ENCODE data around the gene PRMT9.

PRMT9 gene

DNA sequence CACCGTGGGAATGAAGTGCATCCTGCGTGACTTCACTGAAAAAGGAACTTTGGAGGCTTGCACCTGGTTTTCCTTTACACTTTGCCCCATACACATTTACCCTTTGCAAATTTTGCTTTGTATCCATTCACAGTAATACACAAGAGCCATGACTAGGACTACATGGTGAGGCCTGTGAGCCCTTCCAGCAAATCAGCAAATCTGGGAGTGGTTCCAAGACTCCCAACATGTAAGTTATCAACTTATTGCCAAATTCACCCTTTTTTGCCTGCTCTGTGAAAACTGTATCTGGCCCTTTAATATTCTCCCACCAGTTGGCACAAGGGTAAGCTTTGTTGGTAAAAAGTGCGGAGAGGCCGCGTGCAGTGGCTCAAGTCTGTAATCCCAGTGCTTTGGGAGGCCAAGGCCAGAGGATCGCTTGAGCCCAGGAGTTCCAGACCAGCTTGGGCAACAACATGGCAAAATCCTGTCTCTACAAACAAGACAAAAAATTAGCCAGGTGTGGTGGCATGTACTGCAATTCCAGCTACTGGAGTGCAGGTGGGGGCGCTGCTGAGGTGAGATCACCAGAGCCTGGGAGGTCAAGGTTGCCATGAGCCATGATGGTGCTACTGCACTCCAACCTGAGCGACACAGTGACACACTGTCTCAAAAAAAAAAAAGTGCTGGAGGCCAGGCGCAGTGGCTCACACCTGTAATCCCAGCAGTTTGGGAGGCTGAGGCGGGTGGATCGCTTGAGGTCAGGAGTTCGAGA, 5.0 kb downstream of the PRMT9 start:
- DNase-seq: no peak

DNA sequence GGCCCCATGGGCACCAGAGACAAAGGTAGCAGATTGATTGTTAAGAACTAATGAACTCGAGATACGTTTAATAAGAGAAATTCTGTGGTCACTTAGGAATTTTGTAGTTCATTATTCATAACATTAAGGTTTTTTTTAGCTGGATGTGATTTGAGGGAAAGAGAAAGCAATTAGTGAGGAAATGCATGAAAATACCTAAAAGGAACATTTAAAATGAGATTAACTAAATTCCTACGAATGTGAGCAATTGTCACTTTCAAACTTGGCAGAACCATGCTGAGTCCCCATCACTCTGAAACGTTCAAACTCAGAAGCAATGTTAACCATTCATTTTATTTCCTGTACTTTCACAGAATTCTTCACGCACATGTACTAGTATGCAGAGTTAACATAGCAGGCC, 5.9 kb downstream of the PRMT9 start:
- DNase-seq: no peak

DNA sequence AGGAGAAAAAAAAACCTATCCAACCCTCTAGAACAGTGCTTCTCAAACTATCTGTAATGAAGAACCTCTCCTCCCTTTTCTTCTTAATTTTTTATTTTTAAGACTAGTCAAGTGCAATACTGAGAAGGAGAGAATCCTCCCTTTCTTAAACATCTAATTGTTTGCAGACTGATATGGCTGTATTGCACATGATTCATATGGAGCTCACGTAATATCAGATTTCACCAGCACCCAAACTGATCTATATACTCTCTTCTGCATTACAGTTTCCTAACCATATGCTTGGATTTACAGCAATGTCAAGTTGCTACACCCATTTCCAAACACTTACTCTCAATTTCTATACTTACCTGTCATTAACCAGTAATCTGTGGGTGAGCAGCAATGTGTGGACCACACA, 9.5 kb downstream of the PRMT9 start:
- no peak for DNase-seq

DNA sequence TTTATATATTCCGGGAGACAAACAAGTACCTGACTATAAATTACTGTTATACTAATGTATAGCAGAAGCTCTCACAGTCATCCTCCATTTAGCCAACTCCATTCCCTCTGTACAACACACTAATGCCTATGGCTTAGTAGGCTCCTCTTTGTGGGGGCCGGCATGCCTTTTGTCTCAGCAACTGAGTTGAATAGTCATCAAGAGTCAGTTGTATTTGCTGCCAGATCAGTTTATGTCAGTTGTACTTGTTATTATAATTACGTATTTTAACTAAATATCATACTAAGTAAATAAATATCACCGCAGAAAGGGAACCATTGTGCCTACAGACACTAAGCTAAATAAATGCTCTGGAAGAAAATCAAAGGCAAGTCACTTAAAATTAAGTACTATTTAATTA, 9.9 kb downstream of the PRMT9 start:
- no peak for DNase-seq

DNA sequence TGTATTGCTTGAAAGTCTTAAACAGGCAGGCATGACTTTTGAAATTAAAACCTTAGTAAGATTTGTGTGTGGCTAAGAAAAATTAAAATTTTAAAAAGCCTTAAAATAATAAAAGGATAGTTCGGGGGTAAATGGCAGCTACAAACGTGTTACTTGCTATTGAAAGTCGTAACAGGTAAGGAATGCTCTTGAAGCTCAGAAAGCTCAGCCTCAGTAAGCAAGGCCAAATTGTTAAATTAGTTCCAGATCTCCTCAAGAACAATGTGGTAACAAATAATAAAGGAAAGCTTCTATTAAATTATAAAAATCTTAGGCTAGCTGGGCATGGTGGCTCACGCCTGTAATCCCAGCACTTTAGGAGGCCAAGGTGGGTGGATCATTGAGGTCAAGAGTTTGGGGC, 25.5 kb downstream of the PRMT9 start:
- DNase-seq: no peak

DNA sequence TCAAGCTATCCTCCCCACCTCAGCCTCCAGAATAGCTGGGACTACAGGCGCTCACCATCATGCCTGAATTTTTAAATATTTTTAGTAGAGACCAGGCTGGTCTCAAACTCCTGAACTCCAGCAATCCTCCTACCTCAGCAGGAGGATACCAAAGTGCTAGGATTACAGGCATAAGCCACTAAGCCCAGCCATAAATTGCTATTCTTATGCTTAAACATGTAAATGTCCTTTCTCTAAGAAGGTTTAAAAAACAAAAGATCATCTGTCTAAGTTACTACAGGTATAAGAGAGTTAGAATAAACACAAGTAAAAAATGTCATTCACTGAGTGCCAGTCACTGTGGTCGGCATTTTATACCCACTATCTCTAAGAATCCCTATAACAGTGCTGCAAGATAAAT, 28.3 kb downstream of the PRMT9 start:
- no peak for DNase-seq

DNA sequence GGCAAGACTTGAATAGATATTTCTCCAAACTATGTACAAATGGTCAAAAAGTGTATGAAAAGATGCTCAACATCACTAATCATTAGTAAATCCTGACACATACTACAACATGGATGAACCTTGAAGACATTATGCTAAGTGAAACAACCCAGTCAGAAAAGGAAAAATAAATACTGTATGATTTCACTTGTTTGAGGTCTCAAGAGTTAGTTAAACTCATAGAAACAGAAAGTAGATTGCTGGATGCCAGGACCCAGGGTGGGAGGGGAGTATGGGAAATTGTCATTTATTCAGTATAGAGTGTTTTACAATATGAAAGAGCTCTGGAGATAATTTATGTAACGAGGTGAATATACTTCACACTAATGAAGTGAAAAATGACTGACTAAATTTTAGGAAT, 32.4 kb downstream of the PRMT9 start:
- DNase-seq: no peak

DNA sequence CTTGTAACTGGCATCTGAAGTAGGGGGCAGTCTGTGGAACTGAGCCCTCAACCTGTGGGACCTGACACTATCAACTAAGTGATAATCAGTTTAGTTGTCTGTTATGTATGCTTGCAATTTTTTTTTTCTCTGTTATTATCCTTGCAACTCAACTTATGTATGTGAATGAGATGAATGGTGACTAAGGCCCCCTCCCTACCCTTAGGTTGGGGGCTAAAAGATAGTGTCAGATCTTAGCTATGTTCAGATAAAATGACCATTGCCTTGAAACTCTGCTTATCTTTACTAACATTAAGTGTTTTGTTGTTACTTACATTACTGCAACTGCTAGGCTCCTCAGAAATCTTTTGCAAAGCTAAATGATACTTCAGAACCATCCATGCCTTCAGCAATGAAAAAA, 35.3 kb downstream of the PRMT9 start:
- no peak for DNase-seq

DNA sequence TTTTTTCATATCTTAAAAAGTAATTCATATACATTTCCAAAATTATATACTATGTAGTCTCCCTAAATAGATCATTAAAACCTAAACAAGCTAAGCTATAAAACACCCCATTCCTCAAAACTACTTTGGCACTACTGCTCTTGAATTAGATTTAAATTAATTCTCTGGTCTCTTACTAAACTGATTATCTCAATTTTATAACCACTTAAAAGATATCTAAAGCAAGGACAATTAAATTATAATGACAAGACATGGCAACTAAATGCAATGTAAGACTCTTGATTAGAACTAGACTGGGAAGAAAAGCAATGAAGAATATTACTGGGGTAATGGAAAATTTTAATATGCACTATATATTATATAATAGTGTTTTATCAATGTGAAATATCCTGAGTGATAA, 38.9 kb downstream of the PRMT9 start:
- no peak for DNase-seq

DNA sequence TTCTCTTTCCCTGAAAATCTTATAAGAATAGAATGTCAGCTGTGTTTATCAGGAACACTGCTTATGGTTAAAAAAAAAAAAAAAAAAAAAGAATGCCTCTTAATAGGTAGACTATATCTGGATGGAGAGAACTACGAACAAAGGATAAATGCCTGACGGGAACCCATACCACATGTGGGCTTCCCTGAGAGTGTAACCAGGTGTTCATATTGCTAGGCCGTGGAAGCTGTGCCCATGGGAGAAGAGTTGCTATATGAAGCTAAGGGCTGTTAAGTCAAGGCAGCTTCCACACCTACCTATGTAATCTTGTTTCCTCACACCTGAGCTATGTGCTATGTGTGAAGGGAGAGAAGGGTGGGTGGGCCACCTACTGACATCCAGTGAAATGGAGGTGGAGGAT, 39.5 kb downstream of the PRMT9 start:
- DNase-seq: no peak

DNA sequence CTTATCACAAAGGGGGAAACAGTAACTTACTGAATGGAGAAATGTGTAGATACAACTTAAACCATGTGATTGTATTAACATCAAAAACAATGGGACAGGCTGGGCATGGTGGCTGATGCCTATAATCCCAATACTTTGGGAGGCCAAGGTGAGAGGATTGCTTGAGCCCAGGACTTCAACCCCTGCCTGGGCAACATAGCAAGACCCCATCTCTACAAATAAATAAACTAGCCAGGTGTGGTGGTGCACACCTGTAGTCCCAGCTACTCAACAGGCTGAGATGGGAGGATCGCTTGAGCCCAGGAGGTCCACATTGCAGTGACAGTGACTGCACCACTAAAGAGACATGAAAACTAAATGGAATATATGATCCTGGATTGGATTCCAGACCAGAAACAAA, 40.3 kb downstream of the PRMT9 start:
- no peak for DNase-seq

DNA sequence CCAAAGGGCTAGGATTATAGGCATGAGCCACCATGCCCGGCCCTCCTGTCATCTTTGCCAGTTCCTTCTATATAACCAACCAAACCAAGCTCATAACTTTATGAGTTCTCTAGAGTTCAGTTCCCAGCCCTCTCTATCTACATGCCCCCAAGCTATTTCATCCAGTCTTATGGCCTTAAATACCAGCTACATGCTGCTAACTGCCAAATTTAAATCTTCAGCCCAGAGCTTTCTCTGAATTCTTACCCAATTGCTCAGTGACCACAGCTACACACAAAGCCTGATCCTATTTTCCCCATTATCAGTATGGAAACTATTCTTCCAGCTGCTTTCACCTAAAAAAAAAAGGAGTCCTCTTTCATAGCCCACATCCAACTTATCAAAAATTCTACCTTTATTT, 43.6 kb downstream of the PRMT9 start:
- no peak for DNase-seq

DNA sequence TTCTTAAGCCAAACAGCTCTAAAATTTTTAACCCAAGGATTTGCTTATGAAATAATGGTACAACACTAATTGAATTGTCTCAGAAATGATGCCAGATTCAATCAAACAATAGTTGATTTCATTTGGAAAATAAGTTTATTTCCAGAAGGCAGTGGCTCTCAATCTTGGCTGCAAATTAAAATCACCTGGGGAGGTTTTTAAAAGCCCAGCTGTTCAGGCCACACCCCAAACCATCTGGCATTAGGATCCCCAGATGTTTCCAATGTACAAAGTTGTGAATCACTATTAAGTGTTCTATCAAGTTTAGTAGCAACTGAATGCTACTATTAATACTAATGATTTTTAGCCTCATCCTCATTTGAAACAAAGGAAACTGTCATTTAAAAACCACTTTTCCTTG, 44.6 kb downstream of the PRMT9 start:
- no peak for DNase-seq

DNA sequence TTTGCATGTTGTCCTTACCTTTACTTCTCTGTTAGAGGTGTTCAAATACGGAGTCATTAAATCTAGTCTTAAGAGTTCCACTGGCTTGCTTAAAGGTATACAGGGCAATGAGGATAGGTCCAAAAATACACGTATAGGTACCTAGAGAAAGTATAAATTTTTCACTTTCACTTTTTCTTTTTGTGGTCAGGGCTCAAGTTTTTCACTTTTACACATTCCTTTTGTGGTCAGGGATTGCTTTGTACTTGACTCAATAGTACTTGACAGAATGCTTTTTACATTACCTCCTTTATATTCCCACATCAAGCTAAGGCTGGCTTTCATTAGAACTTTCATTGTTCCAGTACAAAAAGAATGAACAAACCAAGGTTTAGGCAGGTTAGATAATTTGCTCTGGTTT, 45.0 kb downstream of the PRMT9 start:
- DNase-seq: no peak

DNA sequence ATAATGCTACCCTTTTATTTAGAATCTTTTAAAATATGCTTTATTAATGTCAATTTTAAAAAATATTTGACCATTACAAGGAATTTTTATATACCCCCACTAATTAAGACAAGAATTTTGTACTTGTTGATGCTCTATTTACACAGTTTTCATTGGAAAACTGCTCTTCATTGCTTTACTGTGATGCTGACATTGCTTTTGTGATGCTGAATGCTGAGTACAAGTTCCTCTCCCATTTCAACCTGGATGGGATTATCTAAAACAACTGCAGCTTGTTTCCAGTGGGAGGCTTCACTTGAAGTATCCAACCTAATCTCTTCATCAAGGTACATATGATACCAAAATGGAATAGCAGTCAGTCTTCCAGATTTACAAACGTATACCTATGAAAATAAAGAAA, 45.6 kb downstream of the PRMT9 start:
- no peak for DNase-seq

DNA sequence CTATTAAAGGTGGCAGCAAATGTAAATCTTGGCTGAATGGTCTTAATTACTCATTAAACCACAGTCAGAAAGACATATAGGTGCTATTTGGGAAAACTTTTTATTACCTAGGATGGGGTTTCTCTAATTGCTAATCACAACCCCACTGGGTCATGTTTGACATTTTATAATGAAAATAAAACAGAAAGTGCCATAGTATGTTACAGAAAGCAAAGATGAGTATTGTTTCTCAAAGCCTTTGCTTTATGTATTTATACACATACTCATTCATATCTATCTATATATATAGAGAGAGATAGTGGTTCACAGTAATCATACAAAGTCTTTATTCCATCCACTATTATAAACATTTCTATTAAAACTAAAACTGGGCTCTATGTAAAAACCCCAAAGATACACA, 48.6 kb downstream of the PRMT9 start:
- no peak for DNase-seq

DNA sequence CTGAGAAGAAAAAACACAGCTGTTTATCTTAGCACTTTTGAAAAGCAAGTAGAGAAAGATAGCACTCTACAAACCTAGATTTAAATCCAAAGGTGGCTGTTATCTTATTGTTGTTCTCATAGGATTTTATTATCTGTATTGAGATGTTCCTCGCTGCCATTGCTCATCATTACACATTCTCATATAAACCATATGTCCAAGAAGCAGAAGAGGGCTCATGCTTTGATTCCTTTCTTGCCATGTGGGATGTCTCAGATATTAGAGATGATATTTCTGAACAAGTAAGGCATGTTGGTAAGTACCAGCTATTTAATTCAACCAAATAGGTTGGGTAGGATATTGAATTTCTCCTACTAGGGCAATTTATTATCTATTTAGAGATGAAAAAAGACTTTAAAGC, 50.3 kb downstream of the PRMT9 start:
- no peak for DNase-seq

DNA sequence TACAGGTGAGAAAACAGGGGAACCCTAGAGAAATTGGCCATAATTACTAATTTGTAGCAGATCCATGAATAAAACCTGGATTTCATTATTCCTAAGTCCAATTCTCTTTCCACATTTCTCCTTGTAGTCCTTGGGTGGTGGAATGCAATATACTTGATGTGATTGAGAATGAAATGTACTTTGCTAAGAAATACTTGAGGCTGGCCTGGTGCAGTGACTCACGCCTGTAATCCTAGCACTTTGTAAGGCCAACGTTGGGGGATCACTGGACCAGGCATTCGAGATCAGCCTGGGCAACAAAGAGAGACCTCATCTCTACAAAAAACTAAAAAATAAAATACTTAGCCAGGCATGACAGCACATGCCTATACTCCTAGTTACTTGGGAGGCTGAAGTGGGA, 50.9 kb downstream of the PRMT9 start:
- no peak for DNase-seq

DNA sequence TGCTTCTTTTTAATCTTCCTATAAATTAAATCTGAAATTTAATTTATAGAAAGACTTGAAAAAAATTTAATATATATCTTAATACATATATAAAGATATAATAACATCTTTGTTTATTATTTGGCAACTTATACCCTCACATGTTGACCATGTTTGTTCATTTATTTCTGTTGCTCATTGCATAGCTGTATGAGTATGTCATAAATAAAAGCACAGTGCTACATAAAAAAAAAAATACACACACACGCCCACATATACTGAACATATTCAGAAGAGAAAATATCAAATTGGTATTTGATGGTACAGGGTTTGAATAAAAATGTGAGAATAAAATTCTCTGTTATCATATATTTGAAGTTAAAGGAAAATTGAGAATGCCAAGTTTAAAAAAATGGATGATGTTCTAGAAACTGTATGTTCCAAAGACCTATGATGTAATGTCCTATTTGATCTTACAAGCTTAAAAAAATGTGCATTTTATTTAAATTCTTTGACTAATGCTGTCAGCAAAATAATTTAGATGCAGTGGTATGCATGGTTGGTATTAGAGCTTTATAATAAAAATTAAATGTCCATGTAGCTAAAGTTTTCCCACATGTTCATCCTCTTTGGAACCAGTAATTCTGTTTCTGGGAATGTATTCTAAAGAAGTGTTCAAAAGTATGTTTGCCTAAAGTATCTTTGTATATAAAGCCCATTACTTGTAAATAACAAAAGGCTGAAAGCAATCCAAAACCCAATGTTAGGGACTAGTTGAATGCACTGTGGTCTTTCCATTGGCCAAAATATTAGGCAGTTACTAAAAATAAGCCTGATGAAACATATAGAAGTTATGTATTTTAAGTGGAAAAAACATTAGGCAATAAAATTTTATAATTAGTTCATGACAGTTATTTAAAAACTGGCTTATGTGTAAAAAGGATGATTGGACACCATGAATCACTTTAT, 53.9 kb downstream of the PRMT9 start:
- DNase-seq: no peak

DNA sequence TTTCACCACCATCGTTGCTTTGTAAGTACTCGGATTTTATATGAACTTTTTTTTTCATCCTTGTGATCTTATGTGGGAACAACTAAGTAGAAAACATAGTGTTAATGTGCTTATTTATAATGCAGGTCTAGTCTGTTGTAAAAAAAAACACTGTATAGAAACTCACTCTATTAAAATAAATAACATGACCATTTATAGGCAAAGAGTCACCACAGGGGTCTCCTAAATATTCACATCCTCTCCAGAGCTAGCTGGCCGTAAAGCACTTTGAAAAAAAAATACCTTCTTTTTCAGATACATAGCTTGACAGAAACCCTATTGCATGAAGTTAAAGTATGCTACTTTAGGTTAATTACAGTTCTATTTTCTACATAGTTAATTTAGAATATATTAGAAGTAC, 55.5 kb downstream of the PRMT9 start:
- no peak for DNase-seq

DNA sequence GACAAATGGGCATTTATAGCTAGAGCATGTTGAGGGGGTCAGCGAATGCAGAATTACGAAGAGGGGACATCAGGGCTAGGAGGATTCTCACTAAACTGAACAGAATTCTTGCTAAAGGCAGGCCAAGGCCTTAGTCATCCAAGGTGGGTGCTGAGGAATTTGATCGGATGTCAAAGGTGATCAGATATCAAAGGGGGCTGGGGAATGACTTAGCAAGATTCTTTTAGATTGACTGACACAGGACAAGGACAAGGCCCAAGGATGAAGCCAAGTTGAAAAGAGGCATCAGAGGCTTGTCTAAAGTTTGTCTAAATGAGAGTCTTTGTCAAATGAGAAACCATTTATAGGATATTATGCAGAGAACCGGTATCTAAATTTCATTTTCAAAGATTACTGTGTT, 57.1 kb downstream of the PRMT9 start:
- DNase-seq: no peak

DNA sequence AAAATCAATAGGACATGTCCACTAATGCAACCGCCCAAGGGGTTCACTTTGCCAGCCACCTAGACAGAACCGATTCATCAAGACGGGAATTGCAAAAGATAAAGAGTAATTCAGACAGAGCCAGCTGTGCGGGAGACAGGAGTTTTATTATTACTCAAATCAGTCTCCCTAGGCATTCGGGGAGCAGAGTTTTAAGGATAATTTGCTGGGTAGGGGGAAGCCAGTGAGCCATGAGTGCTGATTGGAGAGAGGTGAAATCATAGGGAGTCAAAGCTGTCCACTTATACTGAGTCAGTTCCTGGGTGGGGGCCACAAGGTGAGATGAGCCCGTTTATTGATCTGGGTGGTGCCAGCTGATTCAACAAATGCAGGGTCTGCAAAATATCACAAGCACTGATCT, 58.2 kb downstream of the PRMT9 start:
- no peak for DNase-seq

DNA sequence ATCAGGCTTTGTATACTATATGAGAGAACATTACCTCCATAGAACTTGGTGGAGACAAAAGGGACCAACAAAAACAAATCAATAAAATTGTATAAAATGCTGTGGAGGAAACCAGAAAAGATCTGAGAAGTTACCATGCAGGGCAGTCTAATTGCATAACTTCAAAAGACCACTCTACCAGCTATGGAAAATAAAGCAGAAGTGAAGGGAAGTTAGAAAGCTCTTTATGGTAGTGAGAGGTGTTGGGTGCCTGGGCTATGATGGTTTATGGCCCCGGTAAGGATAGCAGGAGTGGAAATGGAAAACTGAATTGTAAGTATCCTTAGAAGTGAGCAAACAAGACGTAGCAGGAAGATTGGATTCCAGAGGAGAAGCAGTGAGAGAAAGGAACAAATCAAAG, 63.6 kb downstream of the PRMT9 start:
- DNase-seq: no peak
